Testis (tissue), 3 donors: Measurements from ENCODE around the gene POLR1E. TPM values are rescaled to one million over a fixed set of nuclear protein-coding genes. Genes with fewer than 3 reads are reported as not detected.
"Not testable (repeated sequence)": the region's sequence is repeated elsewhere in the genome, so short reads cannot be mapped to it uniquely, and the experiment has no call there.

Source experiments
- DNase-seq: peaks from one replicate; pipeline ENCODE4 v3.0.0-alpha.2; 2019
- H3K27ac ChIP-seq, 2 donors: fragments of 200-600 bp; sonication (generic); one replicate each; pipeline ENCODE4 v1.5.1; 2019
- H3K27me3 ChIP-seq: fragments of 200-600 bp; sonication (generic); one replicate; pipeline ENCODE4 v1.5.1; 2019
- H3K36me3 ChIP-seq: fragments of 200-600 bp; sonication (generic); one replicate; pipeline ENCODE4 v1.5.1; 2017; ENCODE audit warnings: low read depth; ENCODE audit errors: missing control alignments
- H3K4me1 ChIP-seq: fragments of 200-600 bp; sonication (generic); one replicate; pipeline ENCODE4 v1.5.1; 2019
- H3K4me3 ChIP-seq, 2 donors: fragments of 200-600 bp; sonication (generic); one replicate each; pipeline ENCODE4 v1.5.1; 2017 to 2019
- H3K9me3 ChIP-seq: fragments of 200-600 bp; sonication (generic); one replicate; pipeline ENCODE4 v1.5.1; 2017
- CTCF ChIP-seq, 3 experiments: fragments of 450-650 bp in 2 of 3; fragments of 200-600 bp in 1 of 3; sonication (generic) in 1 of 3; IDR thresholded peaks; one replicate each; pipeline ENCODE4 v1.5.1; 2016 to 2019; ENCODE audit warnings: antibody characterized with exemption in 3 of 3, mild to moderate bottlenecking in 2 of 3, moderate library complexity in 1 of 3
- POLR2A ChIP-seq: fragments of 450-650 bp; IDR thresholded peaks from one replicate; pipeline ENCODE4 v1.6.1; 2017; ENCODE audit warnings: antibody characterized with exemption, mild to moderate bottlenecking, moderate library complexity
- WGBS, 2 donors: methylation state at CpG; one replicate each; pipeline ENCODE4 v1.1.5; 2018; 5-methylcytosine and 5-hydroxymethylcytosine counted together
- intact Hi-C: fragments of 100-400 bp; cut with DNase I; formaldehyde crosslinking; loops from one replicate; pipeline ENCODE4 v1.15.1; 2023; ENCODE audit warnings: low total_unique reads
- polyA plus RNA-seq: library from polyadenylated mRNA; stranded (reverse); fragments of 350-450 nt; fragmentation: Illumina TruSeq; extraction: RNeasy Lipid Tissue Mini Kit (QIAGEN cat#74804); gene quantifications from one replicate; pipeline ENCODE4 v1.2.3, GENCODE V29; 2014; ENCODE audit warnings: low read depth, low replicate concordance; ENCODE audit not compliant: insufficient read depth
- total RNA-seq, 2 donors: library from RNA; depleted of rRNA; stranded (reverse); fragments of >200 nt; gene quantifications; one replicate each; pipeline ENCODE4 v1.2.3, GENCODE V29; 2016

The POLR1E gene
- total and polyA plus RNA-seq, 3 donors from 2014 or later: 18.6 to 23.8 (median 20.6) TPM

GRCh38 chr9:37508135-37508833 lies 22.5 kb downstream of the POLR1E start:
- intact Hi-C loops: no loop called here
- H3K4me1 ChIP-seq: no peaks in the 10 kb centered on the region
- no peaks in the 10 kb centered on the region for H3K36me3 ChIP-seq
- H3K27me3 ChIP-seq: no peaks in the 10 kb centered on the region
- H3K4me3 ChIP-seq: no peak overlapping the region
- no peak for DNase-seq
- no peaks in the 10 kb centered on the region for H3K9me3 ChIP-seq
- no peak overlapping the region for H3K27ac ChIP-seq
- 86 to 87% methylated on average over 5 of the region's 5 CpGs for WGBS, 2 donors
- TF ChIP-seq POLR2A (no peak), CTCF (IDR thresholded peaks at IDR 0.05) (no peak)

GRCh38 chr9:37508834-37509206 lies 23.1 kb downstream of the POLR1E start:
- 90 to 94% methylated on average over 3 of the region's 3 CpGs for WGBS, 2 donors
- Histone ChIP-seq H3K9me3 (no peaks in the 10 kb centered on the region), H3K4me3 (no peak overlapping the region), H3K36me3 (no peaks in the 10 kb centered on the region), H3K27me3 (no peaks in the 10 kb centered on the region), H3K4me1 (no peaks in the 10 kb centered on the region), H3K27ac (no peak overlapping the region)
- intact Hi-C loops: no loop called here
- DNase-seq: no peak
- TF ChIP-seq CTCF (IDR thresholded peaks at IDR 0.05) (no peak), POLR2A (no peak)

GRCh38 chr9:37509536-37509935 lies 23.8 kb downstream of the POLR1E start:
- TF ChIP-seq CTCF (IDR thresholded peaks at IDR 0.05) (no peak), POLR2A (no peak)
- Histone ChIP-seq H3K27me3 (no peaks in the 10 kb centered on the region), H3K36me3 (no peaks in the 10 kb centered on the region), H3K4me3 (no peak overlapping the region), H3K9me3 (no peaks in the 10 kb centered on the region), H3K4me1 (no peaks in the 10 kb centered on the region), H3K27ac (no peak overlapping the region)
- WGBS, 2 donors: 90 to 98% methylated on average over 7 of the region's 7 CpGs
- intact Hi-C loops: no loop called here
- DNase-seq: no peak

GRCh38 chr9:37510053-37510452 lies 24.3 kb downstream of the POLR1E start:
- DNase-seq, H3K9me3 ChIP-seq, H3K4me3 ChIP-seq, H3K27me3 ChIP-seq, H3K27ac ChIP-seq, intact Hi-C loops, H3K36me3 ChIP-seq, H3K4me1 ChIP-seq: not testable (repeated sequence)
- 73 to 87% methylated on average over 5 of the region's 5 CpGs for WGBS, 2 donors

- no peaks in the 10 kb centered on the region for H3K36me3 ChIP-seq
- 88% methylated on average over 12 to 15 of the region's 15 CpGs for WGBS, 2 donors
- no peaks in the 10 kb centered on the region for H3K4me1 ChIP-seq
- H3K4me3 ChIP-seq: no peak overlapping the region
- no peak overlapping the region for H3K27ac ChIP-seq
- intact Hi-C loops: no loop called here
- no peaks in the 10 kb centered on the region for H3K9me3 ChIP-seq
- DNase-seq: no peak
- no peak for TF ChIP-seq POLR2A
- H3K27me3 ChIP-seq: no peaks in the 10 kb centered on the region
These were observed 25.6 kb downstream of the POLR1E start for GRCh38 chr9:37511016-37512010.
